ENCODE data around the gene ACKR3.
A peak's percentile ranks its signal among the peaks of the same experiment; 100 is the strongest.

The ACKR3 gene

DNA sequence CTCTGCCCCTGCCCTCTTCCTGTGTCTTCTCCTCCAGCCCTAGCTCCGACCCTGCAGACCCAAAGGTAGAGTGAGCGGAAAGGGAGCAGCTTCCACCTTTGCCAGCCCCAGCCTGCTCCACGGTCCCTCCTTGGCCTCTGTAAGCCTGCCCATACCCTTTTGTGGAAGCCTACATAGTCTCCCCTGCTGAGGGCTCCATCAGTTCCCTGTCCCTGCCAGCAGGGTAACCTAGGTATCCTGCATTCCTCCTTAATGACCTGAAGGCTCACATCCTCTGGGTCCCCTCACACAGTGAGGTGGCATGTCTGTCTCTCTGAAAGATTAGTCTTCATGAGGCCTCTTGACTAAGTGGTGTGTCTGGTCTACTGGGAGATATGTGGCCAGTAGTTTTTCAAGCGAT lies 20.5 kb upstream of the ACKR3 start:
- no peak for DNase-seq (ENCODE audit: low spot score)

GRCh38 chr2:236550290-236550689 lies 19.3 kb upstream of the ACKR3 start:
- no peak for DNase-seq (ENCODE audit: low spot score)

DNA sequence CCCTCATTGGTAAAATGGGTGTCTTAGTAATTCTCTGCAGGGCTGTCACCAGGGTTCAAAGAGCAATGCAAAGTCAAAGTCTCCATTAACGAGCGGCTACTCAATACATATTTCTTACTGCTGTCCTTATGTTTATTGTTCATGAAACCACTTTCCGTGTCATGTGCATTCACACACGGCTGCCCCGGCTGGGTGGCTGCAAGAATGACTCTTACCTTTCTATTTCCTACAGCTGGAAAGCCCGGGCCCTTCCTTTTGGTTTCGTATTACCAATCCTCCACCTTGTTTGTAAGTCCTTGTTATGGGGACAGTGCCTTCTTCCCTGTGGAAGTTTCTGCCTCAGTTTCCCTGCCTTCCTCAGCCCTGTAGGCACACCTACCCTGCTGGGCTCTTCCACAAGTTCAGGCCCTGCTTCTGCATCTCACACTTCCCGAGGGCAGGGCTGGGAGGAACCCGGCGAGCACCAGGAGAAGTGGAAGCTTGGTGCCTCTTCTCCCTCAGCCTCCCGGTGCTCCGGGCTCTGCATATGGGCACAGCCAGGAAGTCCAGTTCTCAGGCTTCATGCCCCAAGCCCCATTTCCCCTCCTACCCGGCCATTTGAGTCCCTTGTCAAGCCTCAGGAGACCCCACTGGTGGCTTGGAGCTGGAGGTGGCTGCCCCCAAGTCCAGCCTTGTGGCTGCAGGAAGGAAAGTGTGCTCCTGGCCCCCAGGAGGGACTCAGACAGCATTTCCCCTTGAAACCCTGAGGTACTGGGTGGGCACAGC lies 18.7 kb upstream of the ACKR3 start:
- peak; percentile 63 for DNase-seq (ENCODE audit: low spot score)

DNA sequence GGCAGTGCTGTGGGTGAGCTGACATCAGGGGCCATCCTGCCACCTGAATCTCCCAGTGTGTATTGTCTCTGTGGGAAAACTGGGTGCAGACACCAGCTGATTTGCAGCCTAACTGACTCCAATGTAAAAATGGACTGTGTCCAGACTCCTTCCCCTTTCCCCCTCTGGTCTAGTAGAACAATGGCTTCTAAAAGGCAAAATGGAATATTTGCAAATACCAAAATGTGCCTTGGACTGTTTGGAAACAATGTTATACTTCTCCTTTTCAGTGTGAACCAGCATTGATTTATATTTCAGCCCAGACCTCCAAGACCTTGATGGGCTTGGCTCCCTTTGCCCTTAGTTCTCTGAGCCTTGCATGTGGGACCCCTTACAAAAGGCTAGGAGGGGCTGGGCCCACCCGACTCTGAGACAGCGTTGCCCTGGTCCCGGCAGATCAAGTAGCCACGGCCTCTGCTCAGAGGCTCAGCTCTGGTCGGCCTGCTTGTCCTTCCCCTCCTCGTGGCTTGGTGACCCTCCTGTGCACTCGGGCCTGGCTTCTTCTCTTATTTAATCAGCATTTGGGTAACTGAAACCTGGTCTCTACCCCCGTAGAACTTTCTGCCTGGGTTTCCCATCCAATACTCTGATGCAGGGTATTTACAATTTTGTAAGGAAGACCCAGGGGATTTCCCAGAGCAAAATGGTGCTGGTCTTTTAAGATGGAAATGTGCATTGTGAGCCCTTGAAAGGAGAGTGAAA lies 18.0 kb upstream of the ACKR3 start:
- DNase-seq (ENCODE audit: low spot score), result peak; percentile 19

GRCh38 chr2:236552212-236552542 lies 17.4 kb upstream of the ACKR3 start:
- DNase-seq (ENCODE audit: low spot score), result no peak

DNA sequence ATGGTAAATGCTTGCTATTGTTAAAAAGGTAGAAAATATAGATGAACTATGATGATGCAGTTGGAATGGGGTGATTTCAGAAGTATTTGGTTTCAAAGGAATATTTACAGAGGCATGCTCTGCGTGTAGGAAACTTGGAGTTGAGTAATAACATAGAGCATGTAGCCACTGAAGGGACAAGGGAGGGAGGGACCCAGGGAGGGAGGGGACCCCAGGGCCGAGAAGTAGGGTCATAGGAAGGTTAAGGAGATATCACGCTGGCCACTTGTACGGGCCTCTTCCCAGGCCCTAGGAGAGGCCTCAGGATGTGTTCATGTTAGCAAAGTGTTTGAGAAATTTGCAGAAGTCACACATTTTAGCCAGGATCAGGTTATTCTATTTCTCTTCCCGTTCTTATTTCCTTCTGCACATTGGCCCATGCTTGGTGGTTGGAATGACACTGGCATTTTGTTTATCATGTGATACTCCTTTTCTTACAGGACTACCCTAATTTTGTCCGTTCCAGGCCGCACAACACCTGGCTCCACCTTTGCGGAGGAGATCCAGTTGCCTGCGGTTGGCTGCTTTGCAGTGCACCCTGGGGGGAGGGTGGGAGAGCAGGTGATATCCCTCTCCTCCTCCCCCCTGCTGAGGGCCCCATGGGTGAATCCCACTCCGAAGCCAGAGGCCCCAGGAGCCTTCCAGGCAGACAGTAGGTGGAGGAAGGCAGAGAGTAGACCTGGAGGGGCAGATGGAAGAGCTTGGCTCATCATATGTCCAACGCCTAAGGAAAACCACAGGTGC lies 16.9 kb upstream of the ACKR3 start:
- DNase-seq (ENCODE audit: low spot score), result no peak

- no peak for DNase-seq (ENCODE audit: low spot score)
Measured at GRCh38 chr2:236553522-236553921, 16.1 kb upstream of the ACKR3 start.

DNA sequence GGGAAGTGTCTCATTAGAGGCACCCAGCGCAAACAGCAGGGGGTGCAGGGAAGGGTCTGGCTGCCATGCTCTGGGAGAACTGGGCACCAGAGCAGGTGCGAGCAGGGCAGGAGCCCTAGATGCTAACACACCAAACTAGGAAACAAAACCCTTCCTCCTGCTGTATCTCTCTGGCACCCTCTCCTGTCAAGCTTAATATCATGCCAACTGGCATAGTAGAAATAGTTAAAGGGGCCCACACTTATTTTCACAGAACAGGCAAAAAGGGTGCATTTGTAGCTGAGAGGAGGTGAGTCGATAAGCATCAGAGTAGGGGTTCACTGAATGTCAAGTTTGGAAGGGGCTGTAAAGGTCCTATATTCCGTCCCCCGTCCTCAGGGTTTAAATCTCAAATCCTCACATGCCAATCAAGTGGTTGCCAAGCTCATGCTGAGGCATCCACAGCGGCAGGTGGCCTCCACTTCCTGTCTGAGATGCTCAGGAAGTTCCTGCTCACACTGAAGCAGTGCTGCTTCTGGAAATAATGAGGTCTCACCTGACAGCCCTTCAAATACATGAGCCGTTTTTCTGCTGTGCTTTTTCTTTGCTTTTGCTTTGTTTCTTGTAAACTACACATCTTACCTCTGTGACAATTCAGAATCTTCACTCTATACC lies 14.9 kb upstream of the ACKR3 start:
- DNase-seq (ENCODE audit: low spot score), result no peak

GRCh38 chr2:236555481-236555880 lies 14.1 kb upstream of the ACKR3 start:
- no peak for DNase-seq (ENCODE audit: low spot score)

DNA sequence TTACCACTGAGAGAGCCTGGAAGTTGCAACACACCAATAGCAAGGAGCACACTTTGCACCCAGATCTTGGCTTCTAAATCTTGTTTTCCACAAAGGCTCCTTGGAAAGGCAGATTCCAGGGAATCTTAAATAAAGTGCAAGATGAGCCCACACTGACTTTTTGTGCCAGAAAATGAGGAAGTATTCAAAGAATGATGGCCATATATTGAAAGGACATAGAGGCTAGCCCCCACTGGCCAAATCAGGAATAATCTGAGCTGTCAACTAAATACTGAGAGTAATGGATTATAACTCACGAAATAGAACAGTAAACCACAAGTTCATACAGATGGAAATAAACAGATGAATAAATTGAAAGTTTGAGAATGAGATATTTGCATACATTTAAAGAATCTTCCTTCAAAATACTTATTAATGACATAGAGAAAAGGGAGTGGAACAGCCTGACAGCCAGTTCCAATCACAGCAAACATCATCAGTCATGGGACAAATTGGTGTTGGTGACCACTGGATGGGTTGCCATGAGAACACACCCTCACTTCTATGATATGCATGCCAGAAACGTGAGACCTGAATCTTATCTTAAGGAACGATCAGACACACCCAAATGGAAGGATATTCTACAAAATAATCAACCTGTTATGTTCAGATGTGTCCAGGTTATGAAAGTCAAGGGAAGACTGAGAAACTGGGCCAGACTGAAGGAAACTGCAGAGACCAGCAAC lies 12.2 kb upstream of the ACKR3 start:
- DNase-seq (ENCODE audit: low spot score), result no peak

DNA sequence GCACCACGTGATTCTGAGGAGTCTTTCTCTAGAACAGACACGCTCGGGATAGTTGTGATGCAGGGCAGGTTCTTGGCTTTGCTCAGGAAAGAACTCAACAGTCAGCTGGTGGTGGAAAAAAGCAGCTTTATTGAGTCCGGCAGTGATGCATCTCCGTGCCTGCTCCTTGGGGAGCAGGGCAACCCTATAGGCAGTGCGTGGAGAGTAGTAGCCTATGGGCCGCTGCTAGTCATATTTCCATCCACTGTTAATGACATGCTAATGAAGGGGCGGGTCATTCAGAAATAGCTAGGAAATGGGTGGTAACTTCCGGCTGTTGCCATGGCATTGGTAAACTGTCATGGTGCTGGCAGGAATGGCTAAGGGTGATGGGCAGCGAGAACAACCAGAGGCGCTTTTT lies 11.6 kb upstream of the ACKR3 start:
- DNase-seq (ENCODE audit: low spot score), result no peak

- no peak for DNase-seq (ENCODE audit: low spot score)
Measured at GRCh38 chr2:236558993-236559978, 10.3 kb upstream of the ACKR3 start.

DNA sequence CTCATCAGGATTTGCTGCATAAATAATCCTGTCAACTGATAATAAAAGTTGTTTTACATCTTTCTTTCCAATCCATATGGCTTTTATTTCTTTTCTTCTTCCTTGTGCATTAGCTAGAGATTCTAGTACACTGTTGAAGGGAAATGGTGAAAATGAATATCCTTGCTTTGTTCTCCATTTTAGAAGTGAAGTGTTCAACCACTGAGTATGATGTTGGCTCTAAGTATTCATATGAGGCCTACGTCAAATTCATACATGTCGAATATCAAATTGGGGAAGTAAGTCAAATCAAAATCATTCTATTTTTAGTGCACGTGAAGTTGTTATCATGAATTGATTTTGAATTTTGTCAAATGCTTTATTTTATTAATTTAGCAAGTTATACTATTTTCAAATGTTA lies 7.8 kb upstream of the ACKR3 start:
- DNase-seq (ENCODE audit: low spot score), result no peak

DNA sequence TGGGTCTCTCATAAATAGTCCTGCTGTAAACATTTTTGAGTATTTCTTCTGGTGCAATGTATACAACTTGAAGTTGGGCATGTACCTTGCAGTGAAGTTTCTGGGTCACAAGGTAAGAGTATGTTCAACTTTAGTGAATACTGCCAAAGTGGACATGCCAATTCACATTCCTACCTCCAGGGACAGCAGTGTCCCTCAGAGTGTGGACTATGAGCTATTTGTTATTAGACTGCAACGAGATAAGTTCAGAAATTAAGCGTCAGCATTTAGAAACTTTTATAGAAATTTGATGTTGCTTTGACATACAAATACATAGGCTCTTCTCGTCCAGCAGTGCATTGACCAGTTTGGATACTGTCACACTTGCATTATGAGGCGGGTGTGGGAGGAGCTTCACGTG lies 7.2 kb upstream of the ACKR3 start:
- DNase-seq (ENCODE audit: low spot score), result no peak

DNA sequence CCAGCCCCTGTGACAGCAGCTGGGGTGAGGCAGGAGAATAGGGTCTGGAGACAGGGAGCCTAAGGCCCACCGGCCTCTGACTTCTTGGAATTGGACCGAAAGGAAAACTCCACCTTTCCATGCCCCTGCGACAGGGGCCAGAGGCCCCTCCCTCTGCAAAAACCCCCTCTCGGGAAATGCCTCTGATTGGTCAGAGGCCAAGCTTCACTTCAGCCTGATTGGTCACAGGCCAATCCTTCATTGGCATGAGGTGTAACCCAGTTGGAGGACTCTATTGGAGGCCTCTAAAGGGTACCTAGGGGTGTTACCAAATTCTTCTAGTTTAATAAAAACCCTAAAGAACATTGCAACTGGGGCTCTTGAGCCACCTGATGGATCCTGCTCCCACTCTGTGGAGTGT lies 5.7 kb upstream of the ACKR3 start:
- no peak for DNase-seq (ENCODE audit: low spot score)

GRCh38 chr2:236565212-236565611 lies 4.4 kb upstream of the ACKR3 start:
- no peak for DNase-seq (ENCODE audit: low spot score)

- no peak for DNase-seq (ENCODE audit: low spot score)
Measured at GRCh38 chr2:236565879-236566402, 3.7 kb upstream of the ACKR3 start.

- DNase-seq (ENCODE audit: low spot score), result no peak
Measured at GRCh38 chr2:236566596-236566995, 3.0 kb upstream of the ACKR3 start.

- DNase-seq (ENCODE audit: low spot score), result peak; percentile 50
Measured at GRCh38 chr2:236568068-236568921, 1.3 kb upstream of the ACKR3 start.

Data from germinal center (tissue), 1 donor.